BJ (cell line): ENCODE data around the gene TIMM10B. TPM values are rescaled to one million over a fixed set of nuclear protein-coding genes. Genes with fewer than 3 reads are reported as not detected.

Source experiments
- CTCF ChIA-PET: fragments of 350-600 bp; formaldehyde crosslinking; extraction: SDS; loops from one replicate; lab custom pipeline; 2021; ENCODE audit warnings: antibody characterized with exemption, inconsistent platforms; lab: Yijun Ruan, JAX
- POLR2A ChIA-PET: fragments of 300-600 bp; sonication (Branson Sonifier 250); formaldehyde crosslinking; extraction: SDS; loops from one replicate; lab custom pipeline; 2021; ENCODE audit warnings: antibody characterized with exemption; lab: Charles Lee
- DNase-seq: peaks from one replicate; pipeline ENCODE4 v3.0.0-alpha.2; 2011; ENCODE audit warnings: low read depth
- H3K27me3 ChIP-seq: 2 replicates; pipeline ENCODE4 v1.6.0; 2011; ENCODE audit warnings: low read length; ENCODE audit not compliant: control insufficient read depth, insufficient read depth
- H3K36me3 ChIP-seq: 2 replicates; pipeline ENCODE4 v1.5.1; 2011; ENCODE audit warnings: low read length; ENCODE audit not compliant: control insufficient read depth, insufficient read depth
- H3K4me3 ChIP-seq: 2 replicates; pipeline ENCODE4 v1.5.1; 2011; ENCODE audit warnings: low read depth, mild to moderate bottlenecking, control low read depth, low read length
- CTCF ChIP-seq: IDR thresholded peaks from 2 replicates; pipeline ENCODE4 v1.5.1; 2011; ENCODE audit warnings: low read depth, mild to moderate bottlenecking, control low read depth, inconsistent platforms, low read length, moderate library complexity; ENCODE audit not compliant: insufficient read depth
- polyA plus RNA-seq: library from polyadenylated mRNA; depleted of rRNA; stranded (reverse); fragments of >200 nt; gene quantifications from 2 replicates; pipeline ENCODE4 v1.2.3, GENCODE V29; 2011

Gene TIMM10B
- polyA plus RNA-seq, 1 experiment, result 29.4 TPM

GRCh38 chr11:6475936-6476335 lies 5.4 kb upstream of the TIMM10B start:
- H3K27me3 ChIP-seq, result no peaks in the 10 kb centered on the region
- POLR2A ChIA-PET, result no interaction called here
- no peak for DNase-seq
- TF ChIP-seq CTCF, result no peak
- H3K4me3 ChIP-seq, result no peak overlapping the region
- peaks cover 21% of the 10 kb centered on the region for H3K36me3 ChIP-seq
- CTCF ChIA-PET, result interaction anchor here (0.6 to 1.3 kb wide), 4 partner anchors 30 to 173 kb away, joined by 3 to 5 read pairs (median 3); no protein-coding TSS in a partner anchor

- DNase-seq, result no peak
- H3K36me3 ChIP-seq, result peaks cover 21% of the 10 kb centered on the region
- TF ChIP-seq CTCF, result no peak
- no peaks in the 10 kb centered on the region for H3K27me3 ChIP-seq
- POLR2A ChIA-PET, result no interaction called here
- CTCF ChIA-PET, result interaction anchor here (0.6 to 1.3 kb wide), 3 partner anchors 33 to 172 kb away, joined by 3 read pairs; no protein-coding TSS in a partner anchor
- H3K4me3 ChIP-seq, result no peak overlapping the region
These were observed 4.7 kb upstream of the TIMM10B start for GRCh38 chr11:6476571-6476970.

GRCh38 chr11:6480299-6480914 lies 894 bp upstream of the TIMM10B start:
- ChIA-PET POLR2A (no interaction called here), CTCF (interaction anchor here (0.6 kb wide), 1 partner anchor 32 kb away, joined by 3 read pairs; no protein-coding TSS in a partner anchor)
- TF ChIP-seq CTCF, result no peak
- H3K27me3 ChIP-seq, result no peaks in the 10 kb centered on the region
- peak overlapping the region; percentile 82 for H3K4me3 ChIP-seq
- DNase-seq, result no peak
- H3K36me3 ChIP-seq, result peaks cover 25% of the 10 kb centered on the region

- no peak for DNase-seq
These were observed 599 bp downstream of the TIMM10B start for GRCh38 chr11:6481924-6482275.

More at GRCh38 chr11:6481924-6482275, 599 bp downstream of the TIMM10B start:
- Histone ChIP-seq H3K36me3 (peaks cover 22% of the 10 kb centered on the region), H3K4me3 (peak overlapping the region; percentile 82), H3K27me3 (no peaks in the 10 kb centered on the region)
- TF ChIP-seq CTCF, result no peak
- POLR2A ChIA-PET, result no interaction called here
- CTCF ChIA-PET, result interaction anchor here (0.6 to 1.7 kb wide), 6 partner anchors 9 to 1188 kb away, joined by 3 to 8 read pairs (median 4); partner anchors contain the start of gene TRIM3
